AG08395 (cell line): ENCODE results near the gene NEU1.
"Not testable (repeated sequence)": the region's sequence is repeated elsewhere in the genome, so short reads cannot be mapped to it uniquely, and the experiment has no call there.

ENCODE experiments used
- DNase-seq: peaks from one replicate; pipeline ENCODE4 v3.0.0; 2012; ENCODE audit warnings: mixed read lengths, low spot score

NEU1 gene

DNA sequence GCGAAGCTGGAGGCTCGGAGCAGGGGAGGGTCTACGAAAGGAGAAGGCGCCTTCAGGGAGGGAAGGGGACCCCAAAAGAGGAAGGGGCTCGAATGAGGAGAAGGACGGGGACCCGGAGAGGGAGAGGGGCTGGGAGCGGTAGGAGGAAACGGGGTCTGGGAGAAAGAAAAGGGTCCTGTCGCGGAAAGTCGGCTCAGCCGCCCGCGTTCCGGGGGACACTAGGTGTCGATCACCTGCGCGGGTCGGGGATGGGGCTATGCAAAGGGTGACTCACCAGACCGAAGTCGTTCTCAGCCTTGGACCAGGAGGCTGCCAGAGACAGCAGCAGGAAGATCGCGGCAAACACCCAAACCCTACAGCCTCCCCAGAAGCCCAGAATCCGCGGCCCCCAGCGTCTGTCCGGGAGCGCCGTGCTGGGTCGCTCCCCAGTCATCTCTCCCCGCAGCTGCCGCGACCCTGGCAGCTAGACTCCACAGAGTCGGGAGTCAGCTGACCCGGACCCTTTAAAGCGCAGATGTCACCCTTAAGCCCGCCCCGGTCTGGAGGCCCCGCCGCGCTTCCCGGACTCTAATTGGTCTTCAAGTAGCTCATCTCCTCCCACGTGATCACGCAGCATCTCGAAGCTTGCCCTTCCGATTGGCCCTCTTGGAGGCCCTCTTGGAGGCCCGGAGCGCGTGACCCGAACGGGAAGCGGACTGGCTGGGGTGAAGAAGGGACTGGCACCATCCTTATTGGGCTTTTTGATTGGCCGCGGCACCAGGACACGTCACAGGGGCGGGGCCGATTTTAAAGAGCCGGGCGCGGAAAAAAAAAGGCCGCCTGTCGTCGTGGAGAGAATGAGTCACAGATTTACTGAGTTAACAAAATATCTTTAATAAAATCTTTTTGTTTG lies at the start of gene NEU1:
NEU1 (minus strand) TSS at position 478 of the 892 bp plus-strand sequence; CDS start at position 433, 45 bp downstream.
- peak; percentile 100 for DNase-seq

DNA sequence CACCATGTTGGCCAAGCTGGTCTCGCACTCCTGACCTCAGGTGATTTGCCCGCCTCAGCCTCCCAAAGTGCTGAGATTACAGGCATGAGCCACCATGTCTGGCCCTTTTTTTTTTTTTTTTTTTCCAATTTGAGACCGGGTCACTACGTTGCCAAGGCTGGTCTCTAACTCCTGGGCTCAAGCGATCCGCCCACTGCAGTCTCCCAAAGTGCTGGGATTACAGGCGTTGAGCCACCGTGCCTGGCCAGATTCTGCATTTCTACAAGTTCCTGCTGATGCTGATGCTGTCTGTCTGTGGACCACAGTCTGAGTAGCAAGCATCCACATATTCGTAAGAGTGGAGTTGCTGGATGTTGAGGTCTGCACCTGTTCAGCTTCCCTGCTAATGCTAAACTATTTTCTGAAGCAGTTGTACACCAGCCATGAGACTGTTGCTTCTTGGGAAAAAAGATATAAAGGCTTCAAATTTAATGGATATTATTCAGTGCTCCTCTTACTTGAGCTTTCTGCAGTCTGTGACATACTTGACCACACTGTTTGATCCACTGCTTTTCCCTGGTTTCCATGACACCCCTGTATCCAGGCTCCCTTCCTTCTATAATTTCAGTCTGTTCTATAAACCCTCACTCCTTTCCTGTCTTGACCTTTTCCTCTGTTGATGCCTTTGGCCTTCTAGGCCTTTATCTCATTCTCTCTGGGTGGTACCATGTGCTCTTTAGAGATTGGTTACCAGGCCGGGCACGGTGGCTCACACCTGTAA lies 49.4 kb upstream of the NEU1 start:
- DNase-seq: no peak

DNA sequence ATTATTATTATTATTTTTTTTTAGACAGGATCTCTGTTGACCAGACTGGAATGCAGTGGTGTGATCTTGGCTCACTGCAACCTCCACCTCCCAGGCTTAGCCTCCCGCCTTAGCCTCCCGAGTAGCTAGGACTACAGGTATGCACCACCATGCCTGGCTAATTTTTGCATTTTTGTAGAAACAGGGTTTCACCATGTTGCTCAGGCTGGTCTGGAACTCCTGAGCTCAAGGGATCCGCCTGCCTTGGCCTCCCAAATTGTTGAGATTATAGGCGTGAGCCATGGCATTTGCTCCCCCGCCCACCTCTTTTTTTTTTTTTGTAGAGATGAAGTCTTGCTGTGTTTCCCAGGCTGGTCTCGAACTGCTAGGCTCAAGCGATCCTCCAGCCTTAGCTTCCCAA lies 46.7 kb upstream of the NEU1 start:
- DNase-seq: not testable (repeated sequence)

GRCh38 chr6:31908791-31909190 lies 46.2 kb upstream of the NEU1 start:
- DNase-seq: no peak

DNA sequence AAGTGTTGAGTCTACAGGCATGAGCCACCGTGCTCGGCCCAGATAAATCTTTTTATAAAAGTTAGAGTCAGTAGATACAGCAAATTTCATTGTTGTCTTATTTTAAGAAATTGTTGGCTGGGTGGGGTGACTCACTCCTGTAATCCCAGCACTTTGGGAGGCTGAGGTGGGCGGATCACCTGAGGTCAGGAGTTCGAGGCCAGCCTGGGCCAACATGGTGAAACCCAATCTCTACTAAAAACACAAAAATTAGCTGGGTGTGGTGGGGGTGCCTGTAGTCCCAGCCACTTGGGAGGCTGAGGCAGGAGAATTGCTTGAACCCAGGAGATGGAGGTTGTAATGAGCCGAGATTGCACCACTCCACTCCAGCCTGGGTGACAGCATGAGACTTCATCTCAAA lies 45.6 kb upstream of the NEU1 start:
- DNase-seq: not testable (repeated sequence)

DNA sequence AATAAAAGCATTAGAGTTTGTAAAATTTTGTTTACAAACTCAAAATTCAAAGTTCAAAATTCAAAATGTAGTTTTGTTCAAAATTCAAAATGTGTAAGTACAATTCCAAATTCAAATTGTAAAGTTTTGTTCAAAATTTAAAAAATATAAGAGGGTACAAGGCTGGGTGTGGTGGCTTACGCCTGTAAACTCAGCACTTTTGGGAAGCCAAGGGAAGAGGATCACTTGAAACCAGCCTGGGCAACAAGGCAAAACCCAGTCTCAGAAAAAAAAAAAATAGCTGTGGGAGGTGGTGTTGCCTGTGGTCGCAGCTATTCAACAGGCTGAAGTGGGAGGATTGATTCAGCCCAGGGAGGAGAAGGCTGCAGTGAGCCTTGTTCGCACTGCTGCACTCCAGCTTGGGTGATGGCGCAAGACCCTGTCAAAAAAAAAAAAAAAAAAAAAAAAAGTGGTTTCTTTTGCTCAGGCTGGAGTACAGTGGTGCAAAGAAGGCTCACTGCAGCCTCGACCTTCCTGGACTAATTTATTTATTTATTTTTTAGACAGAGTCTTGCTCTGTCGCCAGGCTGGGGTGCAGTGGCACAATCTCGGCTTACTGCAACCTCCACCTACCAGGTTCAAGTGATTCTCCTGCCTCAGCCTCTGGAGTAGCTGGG lies 44.7 kb upstream of the NEU1 start:
- peak; percentile 58 for DNase-seq

DNA sequence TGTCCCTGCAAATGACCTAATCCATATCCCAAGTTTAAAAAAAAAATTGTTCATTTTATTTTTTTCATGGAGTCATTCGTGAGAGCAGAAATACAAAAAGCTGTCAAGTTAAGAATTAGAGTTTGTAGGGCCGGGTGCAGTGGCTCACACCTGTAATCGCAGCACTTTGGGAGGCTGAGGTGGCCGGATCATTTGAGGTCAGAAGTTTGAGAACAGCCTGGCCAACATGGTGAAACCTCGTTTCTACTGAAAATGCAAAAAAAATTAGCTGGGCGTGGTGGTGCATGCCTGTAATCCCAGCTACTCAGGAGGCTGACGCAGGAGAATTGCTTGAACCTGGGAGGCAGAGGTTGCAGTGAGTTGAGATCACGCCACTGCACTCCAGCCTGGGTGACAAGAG lies 44.1 kb upstream of the NEU1 start:
- DNase-seq: not testable (repeated sequence)

GRCh38 chr6:31906122-31906521 lies 43.5 kb upstream of the NEU1 start:
- DNase-seq: no peak

GRCh38 chr6:31905041-31905440 lies 42.4 kb upstream of the NEU1 start:
- no peak for DNase-seq

- no peak for DNase-seq
Observed at GRCh38 chr6:31903957-31904356, 41.3 kb upstream of the NEU1 start.

DNA sequence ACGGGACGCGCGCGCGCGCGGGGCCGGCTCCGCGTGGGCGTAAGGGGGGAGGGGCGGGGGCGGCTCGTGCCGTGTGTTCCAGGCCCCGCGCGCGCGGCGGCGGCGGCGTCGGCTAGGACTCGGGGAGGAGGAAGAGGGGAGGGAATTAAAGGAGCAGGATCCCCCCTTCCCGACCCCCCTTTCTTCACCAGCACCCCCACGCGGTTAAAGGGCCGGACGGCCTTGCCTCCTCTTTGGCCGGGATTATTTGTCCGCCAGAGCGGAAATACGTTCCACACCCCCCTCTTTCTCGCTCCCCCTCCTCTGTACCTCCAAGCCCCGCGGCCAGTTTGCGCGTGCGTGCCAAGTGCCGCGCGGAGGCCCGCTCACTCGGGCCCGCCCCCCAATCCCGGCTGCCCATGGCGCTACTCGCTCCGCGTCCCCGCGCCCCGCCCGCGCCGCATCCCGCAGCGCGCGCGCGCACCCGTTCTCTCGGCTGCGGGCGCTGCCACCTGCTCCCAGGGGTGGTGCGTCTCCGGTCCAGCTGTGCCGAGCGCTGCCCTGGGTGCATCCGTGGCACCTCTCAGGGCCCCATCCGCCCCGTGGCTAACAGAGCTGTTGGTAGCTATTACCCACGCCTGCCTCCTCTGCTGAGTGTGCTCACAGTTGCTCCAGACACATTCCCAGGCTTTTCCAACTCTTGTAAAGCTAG lies 39.5 kb upstream of the NEU1 start, which contains the start of gene ZBTB12:
ZBTB12 (minus strand) TSS at position 134 of the 691 bp plus-strand sequence. CDS start 781 bp downstream, outside the sequence.
- DNase-seq: peak; percentile 95

GRCh38 chr6:31901415-31901952 lies 38.9 kb upstream of the NEU1 start:
- DNase-seq: peak; percentile 55

DNA sequence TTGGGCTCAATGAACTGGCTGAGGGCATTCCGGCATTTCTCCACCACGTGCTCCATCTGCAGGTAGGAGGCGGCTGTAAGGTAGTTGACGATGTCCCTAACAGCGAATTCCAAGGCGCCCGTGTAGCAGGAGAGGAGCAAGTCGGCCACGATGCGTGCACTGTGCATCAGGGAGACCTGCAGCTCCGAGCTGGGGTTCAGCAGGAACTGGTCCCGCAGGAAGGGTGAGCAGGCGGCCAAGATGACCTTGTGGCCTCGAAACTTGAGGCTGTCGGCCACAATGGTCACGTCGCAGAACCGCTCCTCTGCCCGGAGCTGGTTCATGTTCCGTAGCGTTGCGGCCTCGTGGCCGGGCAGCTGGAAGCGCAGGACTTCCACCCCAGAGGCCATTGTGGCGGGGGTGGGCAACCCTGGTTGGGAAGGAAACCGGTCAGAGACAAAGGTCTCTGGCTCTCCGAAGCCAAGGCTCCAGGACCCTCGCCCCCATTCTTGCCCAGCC lies 38.3 kb upstream of the NEU1 start:
- DNase-seq: no peak

- no peak for DNase-seq
Observed at GRCh38 chr6:31899882-31900722, 37.5 kb upstream of the NEU1 start.

GRCh38 chr6:31899215-31899614 lies 36.6 kb upstream of the NEU1 start:
- DNase-seq: no peak

GRCh38 chr6:31898383-31899011 lies 35.9 kb upstream of the NEU1 start:
- DNase-seq: no peak

DNA sequence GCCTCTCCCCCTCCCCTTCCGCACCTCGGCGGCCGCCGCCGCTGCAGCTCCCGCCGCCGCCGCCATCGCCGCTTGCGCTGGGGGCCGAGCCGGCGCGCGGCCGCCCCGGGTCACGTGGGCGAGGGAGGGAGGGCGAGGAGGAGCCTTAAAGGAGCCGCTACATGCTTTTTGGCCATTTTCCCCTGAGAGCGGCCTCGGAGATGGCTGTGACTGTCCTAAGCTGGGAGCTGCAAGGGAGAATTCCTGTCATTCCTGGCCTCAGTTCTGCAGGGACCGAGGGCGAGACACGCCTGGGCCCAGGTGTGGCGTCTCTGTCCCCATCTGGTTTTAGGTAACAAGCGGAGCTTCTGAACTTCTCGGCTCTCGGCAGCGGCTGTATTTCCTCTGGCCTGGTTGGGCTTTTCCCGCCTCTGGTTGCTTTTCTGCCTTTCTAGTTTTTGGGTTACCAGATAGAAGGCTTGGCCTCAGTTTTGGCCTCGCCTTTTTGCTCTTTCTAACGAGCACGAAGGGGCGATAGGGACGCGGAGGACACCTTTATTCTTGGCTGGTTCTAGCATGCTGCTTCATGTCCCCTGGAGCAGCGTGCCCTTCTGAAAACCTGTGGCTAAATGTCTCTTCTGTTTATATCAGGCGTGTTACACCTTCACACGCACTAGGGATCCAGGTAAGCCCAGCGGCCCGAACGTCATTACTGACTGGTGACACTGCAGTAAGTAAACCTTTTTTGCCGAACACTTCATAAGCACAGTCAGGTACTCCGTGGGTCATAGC lies 35.2 kb upstream of the NEU1 start, which contains the start of gene EHMT2:
EHMT2 (minus strand) TSS at position 87 of the 771 bp plus-strand sequence; CDS start at position 66, 21 bp downstream.
- DNase-seq: peak; percentile 92

- DNase-seq: no peak
Observed at GRCh38 chr6:31896856-31897611, 34.4 kb upstream of the NEU1 start.
